Fibroblast of mammary gland (primary cell): ENCODE data around the gene UNC5B.

Experiments used
- DNase-seq: peaks from one replicate; pipeline ENCODE4 v3.0.0-alpha.2; 2010; ENCODE audit warnings: low read depth
- H3K4me3 ChIP-seq: 2 replicates; pipeline ENCODE4 v1.5.1; 2011; ENCODE audit warnings: low read depth, mild to moderate bottlenecking, low read length, moderate library complexity; ENCODE audit not compliant: control insufficient read depth
- TF ChIP-seq, protein P1 (sequence below): conservative IDR thresholded peaks from 2 replicates; pipeline ENCODE4 v1.5.1; 2011; ENCODE audit warnings: low read depth, low read length, inconsistent platforms; ENCODE audit not compliant: control insufficient read depth, insufficient read depth

UNC5B gene

DNA sequence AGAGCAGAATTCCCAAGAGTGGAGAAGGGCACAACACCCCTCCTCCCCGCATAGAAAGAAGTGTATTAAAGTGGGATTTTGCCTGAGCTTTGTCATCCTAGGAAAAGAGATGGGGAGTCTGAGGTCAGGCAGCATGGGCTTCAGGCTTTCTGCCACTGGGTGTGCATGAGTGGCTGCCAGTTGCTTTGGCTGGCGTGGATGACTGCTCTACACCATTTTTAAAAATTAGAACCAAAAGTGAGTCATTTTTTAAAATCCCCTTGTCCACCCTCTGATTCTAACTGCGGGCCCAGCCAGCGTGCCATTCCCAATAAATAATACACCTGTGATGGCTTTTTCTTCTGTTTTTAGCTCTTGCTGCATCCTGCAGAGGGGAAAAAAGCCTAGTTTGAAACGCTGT is 120.1 kb downstream of the UNC5B start:
- TF ChIP-seq, protein P1, sequence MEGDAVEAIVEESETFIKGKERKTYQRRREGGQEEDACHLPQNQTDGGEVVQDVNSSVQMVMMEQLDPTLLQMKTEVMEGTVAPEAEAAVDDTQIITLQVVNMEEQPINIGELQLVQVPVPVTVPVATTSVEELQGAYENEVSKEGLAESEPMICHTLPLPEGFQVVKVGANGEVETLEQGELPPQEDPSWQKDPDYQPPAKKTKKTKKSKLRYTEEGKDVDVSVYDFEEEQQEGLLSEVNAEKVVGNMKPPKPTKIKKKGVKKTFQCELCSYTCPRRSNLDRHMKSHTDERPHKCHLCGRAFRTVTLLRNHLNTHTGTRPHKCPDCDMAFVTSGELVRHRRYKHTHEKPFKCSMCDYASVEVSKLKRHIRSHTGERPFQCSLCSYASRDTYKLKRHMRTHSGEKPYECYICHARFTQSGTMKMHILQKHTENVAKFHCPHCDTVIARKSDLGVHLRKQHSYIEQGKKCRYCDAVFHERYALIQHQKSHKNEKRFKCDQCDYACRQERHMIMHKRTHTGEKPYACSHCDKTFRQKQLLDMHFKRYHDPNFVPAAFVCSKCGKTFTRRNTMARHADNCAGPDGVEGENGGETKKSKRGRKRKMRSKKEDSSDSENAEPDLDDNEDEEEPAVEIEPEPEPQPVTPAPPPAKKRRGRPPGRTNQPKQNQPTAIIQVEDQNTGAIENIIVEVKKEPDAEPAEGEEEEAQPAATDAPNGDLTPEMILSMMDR = no peak
- no peak overlapping the region for H3K4me3 ChIP-seq
- no peak for DNase-seq

DNA sequence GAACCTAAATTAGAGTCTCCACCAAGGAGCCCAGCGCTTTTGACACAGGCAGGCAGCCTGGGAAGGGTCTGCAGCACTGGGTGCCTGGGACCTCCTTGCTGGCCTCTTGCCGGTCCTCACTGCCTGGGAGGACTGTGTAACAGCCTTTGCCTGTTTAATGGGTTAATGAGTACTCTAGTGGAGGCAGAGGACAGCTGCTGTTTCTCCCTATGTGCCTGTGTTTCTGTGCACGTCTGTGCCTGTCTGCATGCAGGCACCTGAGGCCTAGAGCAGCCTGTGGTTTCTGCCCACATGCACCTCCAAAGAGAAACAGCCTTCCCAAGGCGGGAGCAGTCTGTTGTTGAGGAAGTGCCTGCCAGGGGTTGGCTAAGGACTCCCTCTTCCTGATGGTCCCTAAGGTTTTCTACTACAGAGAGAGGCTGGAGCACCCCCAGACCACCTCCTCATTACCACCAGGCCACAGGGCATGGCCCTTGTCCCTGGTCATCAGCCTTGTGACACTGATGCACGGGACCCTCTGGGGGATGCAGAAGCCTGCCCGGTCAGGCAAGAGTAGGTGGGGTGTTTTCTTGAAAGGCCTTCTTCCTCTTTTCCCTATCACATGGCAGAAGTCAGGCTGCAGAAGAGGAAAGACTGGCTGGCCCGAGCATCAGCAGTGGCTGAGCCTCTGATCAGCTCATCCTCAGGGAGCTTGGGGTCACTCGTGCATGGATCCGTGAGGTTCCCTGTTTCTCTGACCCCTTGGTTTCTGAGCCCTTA is 120.9 kb downstream of the UNC5B start:
- TF ChIP-seq, protein P1 = no peak
- DNase-seq = no peak
- H3K4me3 ChIP-seq = no peak overlapping the region

DNA sequence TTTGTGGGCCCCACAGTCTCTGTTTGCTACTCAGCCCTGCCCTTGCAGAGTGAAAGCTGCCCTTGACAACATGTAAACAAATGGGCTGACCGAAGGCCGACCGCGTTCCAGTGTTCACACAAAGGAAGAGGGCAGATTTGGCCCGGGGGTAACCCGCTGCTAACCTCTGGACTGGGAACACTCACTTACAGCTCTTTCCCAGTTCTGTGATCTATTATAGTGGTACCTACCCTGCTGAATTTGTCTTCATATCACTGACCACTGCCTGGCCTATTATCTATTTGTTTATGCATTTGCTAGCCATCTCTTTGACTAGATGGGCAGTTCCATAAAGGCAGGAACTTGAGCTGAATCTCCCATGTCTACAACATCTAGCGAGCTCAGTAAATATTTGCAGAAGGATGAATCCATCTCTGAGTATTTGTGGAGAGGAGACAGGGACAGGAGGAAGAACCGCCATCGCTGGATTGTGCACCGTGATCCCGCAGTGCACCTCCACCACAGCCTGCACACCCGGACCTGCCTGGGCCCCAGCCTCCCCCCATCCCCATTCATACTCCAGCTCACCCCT is 121.9 kb downstream of the UNC5B start:
- no peak overlapping the region for H3K4me3 ChIP-seq
- DNase-seq = no peak
- TF ChIP-seq, protein P1 = no peak

DNA sequence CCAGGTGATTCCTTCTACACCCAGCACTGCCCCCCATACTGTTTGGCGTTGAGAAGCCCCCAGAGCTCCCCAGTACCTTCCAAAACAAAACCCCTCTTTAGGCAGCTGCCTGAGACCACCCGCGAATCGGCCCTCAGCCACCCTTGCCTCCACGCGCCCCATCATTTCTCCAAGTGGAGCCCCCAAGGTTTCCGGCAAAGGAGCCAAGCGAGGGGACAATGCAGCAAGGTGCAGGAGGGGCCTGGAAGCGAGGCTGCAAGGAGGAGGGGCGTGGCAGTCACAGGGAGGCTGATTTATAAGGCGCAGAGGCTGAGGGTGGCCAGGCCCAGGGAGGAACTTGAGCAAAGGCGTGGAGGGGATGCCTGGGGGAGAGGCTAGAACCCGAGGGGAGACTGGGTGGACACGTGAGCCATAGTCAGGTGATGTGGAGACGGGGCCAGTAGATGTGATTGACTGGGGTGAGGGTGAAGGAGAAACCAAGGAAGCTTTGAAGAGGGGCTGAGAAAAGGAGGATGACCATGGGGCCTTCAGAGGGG is 122.9 kb downstream of the UNC5B start:
- DNase-seq = no peak
- no peak overlapping the region for H3K4me3 ChIP-seq
- TF ChIP-seq, protein P1 = no peak

DNA sequence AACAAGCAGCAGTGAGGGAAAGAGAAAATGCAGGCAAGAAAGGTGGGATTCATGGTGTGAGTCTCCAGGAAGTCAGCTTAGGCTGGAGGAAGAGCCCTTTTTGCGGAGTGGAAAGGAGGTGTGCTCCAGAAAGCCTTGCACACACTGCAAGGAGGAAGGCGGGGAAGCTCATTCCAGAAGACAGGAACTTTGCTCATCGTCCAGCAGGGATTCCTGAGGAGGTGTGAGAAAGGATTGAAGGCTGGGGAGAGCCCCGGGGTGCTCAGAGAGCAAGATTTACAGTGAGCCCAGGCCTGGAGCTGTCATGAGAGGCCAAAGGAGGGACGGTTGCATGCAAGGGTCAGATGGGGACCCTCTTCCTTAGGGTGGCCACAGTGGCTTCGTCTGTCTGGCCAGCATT is 124.3 kb downstream of the UNC5B start:
- H3K4me3 ChIP-seq = no peak overlapping the region

DNA sequence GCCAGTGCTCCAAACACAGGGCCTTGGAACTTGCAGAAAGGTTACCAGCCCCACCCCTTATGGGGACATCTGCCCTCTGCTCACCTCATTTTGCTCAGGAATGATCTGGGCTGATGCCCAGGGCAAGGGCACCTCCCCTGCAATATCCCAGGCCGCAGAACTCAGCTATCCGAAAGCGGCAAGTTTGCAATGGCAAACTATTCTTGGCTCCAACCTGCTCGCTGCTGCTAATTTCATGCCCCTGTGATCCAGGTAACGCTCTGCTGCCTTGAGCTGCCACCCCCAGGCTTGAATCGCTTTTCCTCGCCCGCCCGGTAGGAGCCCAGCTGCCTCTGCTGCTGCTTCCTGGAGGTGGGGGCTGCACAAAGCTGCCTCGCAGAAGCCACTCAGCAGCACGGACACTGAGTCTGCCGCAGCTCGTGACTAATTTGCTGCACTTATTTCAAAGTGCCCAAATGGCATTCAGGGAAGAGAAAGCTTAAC is 124.9 kb downstream of the UNC5B start:
- no peak for DNase-seq
- H3K4me3 ChIP-seq = no peak overlapping the region
- TF ChIP-seq, protein P1 = no peak

More for the DNA sequence above, 124.3 kb downstream of the UNC5B start:
- TF ChIP-seq, protein P1 = no peak
- no peak for DNase-seq
